Stimulated activated CD4-positive, alpha-beta T cell treated with anti-CD3 and anti-CD28 coated beads, Interleukin-4, amount 100 ng/mL, for 24 hours (primary cell): Measurements from ENCODE around the gene ZNF37A.
"Not testable (repeated sequence)": the region's sequence is repeated elsewhere in the genome, so short reads cannot be mapped to it uniquely, and the experiment has no call there.

Source experiments
- DNase-seq: peaks from one replicate; pipeline ENCODE4 v3.0.0-alpha.2; 2020

The ZNF37A gene

GRCh38 chr10:38094158-38094926 lies at the start of gene ZNF37A:
TSS of gene ZNF37A (plus strand) at chr10:38094337. CDS start at chr10:38096618, 2,281 bp downstream.
- peak; percentile 91 for DNase-seq

- DNase-seq, result no peak
Measured at GRCh38 chr10:38045129-38045528, 49.0 kb upstream of the ZNF37A start.

GRCh38 chr10:38047666-38048065 lies 46.5 kb upstream of the ZNF37A start:
- DNase-seq, result no peak

GRCh38 chr10:38050212-38050611 lies 43.9 kb upstream of the ZNF37A start:
- no peak for DNase-seq

- no peak for DNase-seq
Measured at GRCh38 chr10:38054361-38054797, 39.8 kb upstream of the ZNF37A start.

- DNase-seq, result not testable (repeated sequence)
Measured at GRCh38 chr10:38055274-38055894, 38.8 kb upstream of the ZNF37A start.

GRCh38 chr10:38069663-38070062 lies 24.5 kb upstream of the ZNF37A start:
- DNase-seq, result not testable (repeated sequence)

GRCh38 chr10:38070501-38070900 lies 23.6 kb upstream of the ZNF37A start:
- no peak for DNase-seq

GRCh38 chr10:38072552-38072951 lies 21.6 kb upstream of the ZNF37A start:
- no peak for DNase-seq

GRCh38 chr10:38076687-38077086 lies 17.4 kb upstream of the ZNF37A start:
- DNase-seq, result no peak

GRCh38 chr10:38093318-38093717 lies 819 bp upstream of the ZNF37A start:
- DNase-seq, result not testable (repeated sequence)

GRCh38 chr10:38093816-38094157 lies 350 bp upstream of the ZNF37A start:
- no peak for DNase-seq

GRCh38 chr10:38094927-38095574 lies 914 bp downstream of the ZNF37A start:
- DNase-seq, result peak; percentile 4

GRCh38 chr10:38102880-38103279 lies 8.7 kb downstream of the ZNF37A start:
- DNase-seq, result no peak

- DNase-seq, result no peak
Measured at GRCh38 chr10:38103756-38104155, 9.6 kb downstream of the ZNF37A start.

- no peak for DNase-seq
Measured at GRCh38 chr10:38112159-38112558, 18.0 kb downstream of the ZNF37A start.

GRCh38 chr10:38118072-38118807 lies 24.1 kb downstream of the ZNF37A start:
- DNase-seq, result no peak

GRCh38 chr10:38119038-38119437 lies 24.9 kb downstream of the ZNF37A start:
- DNase-seq, result no peak

- DNase-seq, result no peak
Measured at GRCh38 chr10:38127812-38128211, 33.7 kb downstream of the ZNF37A start.

GRCh38 chr10:38143587-38143986 lies 49.5 kb downstream of the ZNF37A start:
- no peak for DNase-seq

- no peak for DNase-seq
Measured at GRCh38 chr10:38146579-38147333, 52.6 kb downstream of the ZNF37A start.

GRCh38 chr10:38147686-38148085 lies 53.5 kb downstream of the ZNF37A start:
- no peak for DNase-seq
